GM18502 (cell line): ENCODE data around the gene PRDX4.
"Not testable (repeated sequence)": the region's sequence is repeated elsewhere in the genome, so short reads cannot be mapped to it uniquely, and the experiment has no call there.

Experiments
- ATAC-seq: cut with Tn5 transposase; IDR thresholded peaks from one replicate; pipeline ENCODE4 v1.9.1; 2021; ENCODE audit warnings: mild to moderate bottlenecking; ENCODE audit not compliant: unreplicated experiment, poor library complexity

Gene PRDX4

DNA sequence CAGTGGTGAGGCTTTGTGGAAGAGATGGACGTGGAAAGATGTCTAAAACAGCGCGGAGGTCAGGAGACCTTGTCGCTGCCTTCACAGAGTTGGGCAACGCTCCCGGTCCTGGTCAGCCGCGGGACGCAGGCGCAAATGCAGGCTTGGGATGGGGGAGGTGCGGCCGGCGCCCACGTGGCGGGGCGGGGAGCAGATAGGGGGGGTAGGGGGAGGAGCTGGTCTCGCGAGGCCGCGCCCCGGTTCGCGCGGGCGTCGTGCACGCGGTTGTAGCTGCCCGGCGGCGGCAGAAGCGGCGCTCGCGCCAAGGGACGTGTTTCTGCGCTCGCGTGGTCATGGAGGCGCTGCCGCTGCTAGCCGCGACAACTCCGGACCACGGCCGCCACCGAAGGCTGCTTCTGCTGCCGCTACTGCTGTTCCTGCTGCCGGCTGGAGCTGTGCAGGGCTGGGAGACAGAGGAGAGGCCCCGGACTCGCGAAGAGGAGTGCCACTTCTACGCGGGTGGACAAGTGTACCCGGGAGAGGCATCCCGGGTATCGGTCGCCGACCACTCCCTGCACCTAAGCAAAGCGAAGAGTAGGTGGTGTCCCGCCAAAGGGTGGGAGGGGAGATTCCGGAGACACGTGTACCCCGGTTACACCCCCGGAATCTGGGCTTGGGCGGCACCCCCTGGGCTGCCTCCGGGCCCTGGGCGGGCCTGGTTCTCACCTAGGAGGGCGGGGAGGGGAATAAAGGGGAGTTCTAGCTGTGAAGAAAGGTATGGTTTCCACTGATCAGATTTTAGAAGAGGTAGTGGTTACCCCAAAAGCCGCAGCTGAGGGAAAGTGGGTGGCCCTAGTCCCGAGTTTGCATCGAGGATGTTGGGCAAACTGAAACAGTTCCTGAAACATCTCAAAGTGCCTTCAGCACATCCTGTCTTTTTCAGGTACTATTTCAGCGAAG lies at the start of gene PRDX4:
TSS of gene PRDX4 (plus strand) at position 255 of the 939 bp plus-strand sequence. CDS start at position 333, 78 bp downstream.
- peak; percentile 61 for ATAC-seq

GRCh38 chrX:23621621-23622265 lies 45.5 kb upstream of the PRDX4 start:
- no peak for ATAC-seq

- no peak for ATAC-seq
Observed at GRCh38 chrX:23623797-23624196, 43.5 kb upstream of the PRDX4 start.

GRCh38 chrX:23626651-23627050 lies 40.6 kb upstream of the PRDX4 start:
- no peak for ATAC-seq

DNA sequence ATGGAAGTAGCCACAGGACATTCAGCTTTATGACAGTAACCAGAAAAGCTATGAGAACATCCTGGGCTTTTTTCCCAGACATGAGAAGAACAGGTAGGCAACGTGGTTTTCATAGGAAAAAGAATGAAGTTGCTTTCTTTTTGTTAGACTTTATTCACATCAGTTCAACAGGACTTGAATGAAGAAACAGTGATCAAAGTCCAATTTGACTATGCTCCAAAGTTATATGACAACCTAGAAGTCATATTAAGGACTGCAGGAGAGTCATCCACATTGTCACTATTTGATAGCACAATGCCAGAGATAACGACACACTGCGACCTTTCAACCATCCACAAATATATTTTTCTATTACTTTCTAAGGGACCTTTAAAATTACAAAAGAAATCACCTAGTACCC lies 39.2 kb upstream of the PRDX4 start:
- ATAC-seq = no peak

- ATAC-seq = no peak
Observed at GRCh38 chrX:23631136-23631535, 36.2 kb upstream of the PRDX4 start.

DNA sequence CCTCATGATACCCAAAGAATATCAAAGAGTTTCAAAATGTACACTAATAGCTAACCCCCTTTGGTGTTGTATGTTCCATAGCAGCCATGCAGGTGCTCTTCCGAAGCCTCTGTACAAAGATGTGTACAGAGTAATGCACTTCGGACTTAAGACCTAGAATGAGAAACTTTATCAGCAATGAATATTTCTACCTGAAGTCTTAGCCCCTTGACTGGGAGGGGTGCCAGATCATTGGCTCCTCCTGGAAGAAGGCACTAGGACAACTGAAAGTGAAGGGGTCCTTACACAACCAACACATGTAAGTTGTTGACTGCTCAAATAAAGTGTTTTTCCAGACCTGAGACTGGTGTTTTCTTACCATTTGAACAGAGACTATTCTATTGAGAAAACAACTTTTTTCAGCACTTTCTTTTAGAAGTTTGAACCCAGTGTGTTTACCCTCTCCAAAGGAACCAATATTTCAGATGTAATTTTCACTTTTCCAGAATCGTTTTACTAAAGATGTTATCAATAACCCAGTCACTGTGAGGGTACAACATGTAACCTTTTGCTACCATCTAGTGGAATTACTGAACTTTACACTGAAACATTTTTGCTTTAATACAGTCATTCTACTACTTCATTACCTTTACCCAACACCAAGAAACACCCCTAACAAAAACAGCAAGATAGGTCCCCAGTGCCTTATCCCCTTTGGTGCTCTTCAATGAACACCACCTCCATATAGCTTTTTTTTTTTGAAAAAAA lies 33.3 kb upstream of the PRDX4 start:
- peak; percentile 60 for ATAC-seq

GRCh38 chrX:23637187-23637586 lies 30.1 kb upstream of the PRDX4 start:
- no peak for ATAC-seq

GRCh38 chrX:23643020-23643419 lies 24.3 kb upstream of the PRDX4 start:
- ATAC-seq = no peak

- ATAC-seq = no peak
Observed at GRCh38 chrX:23644744-23645143, 22.5 kb upstream of the PRDX4 start.

- ATAC-seq = no peak
Observed at GRCh38 chrX:23656091-23656490, 11.2 kb upstream of the PRDX4 start.

DNA sequence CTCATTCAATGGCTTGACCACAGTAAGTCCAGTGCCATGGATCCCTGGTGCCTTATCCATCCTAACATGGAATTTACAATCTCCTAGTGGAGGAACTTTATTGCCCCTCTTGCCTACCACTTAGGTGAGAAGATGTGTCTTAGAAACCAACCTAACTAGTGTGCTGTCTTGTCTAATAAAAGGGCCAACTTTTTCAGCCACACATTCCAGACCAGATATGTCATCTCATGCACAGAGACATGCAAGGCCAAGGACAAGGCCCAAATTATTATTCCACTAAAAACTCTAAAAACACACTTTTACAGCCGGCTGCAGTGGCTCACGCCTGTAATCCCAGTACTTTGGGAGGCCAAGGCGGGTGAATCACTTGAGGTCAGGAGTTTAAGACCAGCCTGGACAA lies 10.6 kb upstream of the PRDX4 start:
- no peak for ATAC-seq

DNA sequence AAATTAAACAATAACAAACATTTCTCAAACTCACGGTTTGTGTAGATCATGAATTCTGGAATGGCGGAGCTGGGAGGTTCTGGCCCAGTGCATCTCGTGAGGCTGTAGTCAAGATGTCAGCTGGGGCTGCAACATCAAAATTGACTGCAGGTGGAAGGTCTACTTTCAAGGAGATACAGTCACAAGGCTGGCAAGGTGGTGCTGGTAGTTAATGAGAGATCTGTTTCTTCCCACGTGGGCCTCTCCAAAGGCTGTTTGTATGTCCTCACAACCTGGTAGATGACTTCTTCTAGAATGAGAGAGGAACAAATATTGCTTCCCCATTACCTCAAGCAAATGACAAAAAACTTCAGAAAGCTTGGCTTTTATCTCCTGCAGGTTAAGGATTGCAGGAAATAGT lies 8.0 kb upstream of the PRDX4 start:
- ATAC-seq = no peak

- not testable (repeated sequence) for ATAC-seq
Observed at GRCh38 chrX:23660083-23660765, 7.1 kb upstream of the PRDX4 start.

- no peak for ATAC-seq
Observed at GRCh38 chrX:23660766-23661132, 6.5 kb upstream of the PRDX4 start.

DNA sequence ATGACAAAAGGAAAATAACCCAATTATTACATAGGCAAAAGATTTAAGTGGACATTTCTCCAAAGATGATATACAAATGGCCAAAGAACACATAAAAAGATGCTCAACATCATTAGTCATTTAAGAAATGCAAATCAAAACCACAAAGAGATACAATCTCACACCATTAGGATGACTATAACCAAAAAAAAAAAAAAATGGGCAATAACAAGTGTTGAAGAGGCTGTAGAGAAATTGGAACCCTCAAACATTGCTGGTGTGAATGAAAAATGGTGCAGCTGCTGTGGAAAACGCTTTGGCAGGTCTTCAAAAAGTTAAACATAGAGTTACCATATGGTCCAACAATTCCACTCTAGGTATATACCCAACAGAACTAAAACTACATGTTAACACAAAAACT lies 5.6 kb upstream of the PRDX4 start:
- peak; percentile 39 for ATAC-seq

GRCh38 chrX:23662187-23662586 lies 5.1 kb upstream of the PRDX4 start:
- peak; percentile 56 for ATAC-seq

- ATAC-seq = peak; percentile 56
Observed at GRCh38 chrX:23662853-23663252, 4.4 kb upstream of the PRDX4 start.

GRCh38 chrX:23664496-23664895 lies 2.8 kb upstream of the PRDX4 start:
- ATAC-seq = no peak

DNA sequence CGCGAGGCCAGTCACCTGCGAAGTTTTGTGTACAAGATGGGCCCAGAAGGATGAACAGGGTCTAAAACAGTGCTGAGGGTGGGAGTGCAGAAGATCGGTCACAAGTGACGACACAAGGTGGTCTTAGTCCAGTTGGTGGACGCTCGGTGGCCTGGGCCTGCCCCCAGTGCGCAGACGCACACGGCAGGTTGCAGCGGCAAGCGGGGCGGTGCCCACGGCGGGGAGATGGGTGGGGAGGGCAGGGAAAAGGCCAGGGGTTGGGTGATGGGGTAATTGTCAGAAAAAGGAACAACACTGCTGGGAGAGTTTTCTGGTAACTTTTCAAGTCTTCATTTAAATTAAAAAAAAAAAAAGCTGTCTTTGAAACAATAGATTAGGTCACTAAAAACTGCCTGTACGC lies 1.0 kb upstream of the PRDX4 start:
- ATAC-seq = no peak
